GM21423 (cell line): ENCODE measurements around the gene PLP2.

Experiments
- ATAC-seq: cut with Tn5 transposase; IDR thresholded peaks from one replicate; pipeline ENCODE4 v1.9.1; 2021; ENCODE audit warnings: mild to moderate bottlenecking, moderate library complexity; ENCODE audit not compliant: unreplicated experiment

PLP2 gene

GRCh38 chrX:49186125-49187027, 14.7 kb downstream of the PLP2 start, which contains the start of gene PRICKLE3:
PRICKLE3 (minus strand) TSS chrX:49186373; CDS start chrX:49186297, 76 bp downstream.
- ATAC-seq: no peak

- ATAC-seq: no peak
Observed at GRCh38 chrX:49187028-49187394, 15.3 kb downstream of the PLP2 start.

GRCh38 chrX:49187526-49187925, 15.8 kb downstream of the PLP2 start:
- ATAC-seq: no peak

DNA sequence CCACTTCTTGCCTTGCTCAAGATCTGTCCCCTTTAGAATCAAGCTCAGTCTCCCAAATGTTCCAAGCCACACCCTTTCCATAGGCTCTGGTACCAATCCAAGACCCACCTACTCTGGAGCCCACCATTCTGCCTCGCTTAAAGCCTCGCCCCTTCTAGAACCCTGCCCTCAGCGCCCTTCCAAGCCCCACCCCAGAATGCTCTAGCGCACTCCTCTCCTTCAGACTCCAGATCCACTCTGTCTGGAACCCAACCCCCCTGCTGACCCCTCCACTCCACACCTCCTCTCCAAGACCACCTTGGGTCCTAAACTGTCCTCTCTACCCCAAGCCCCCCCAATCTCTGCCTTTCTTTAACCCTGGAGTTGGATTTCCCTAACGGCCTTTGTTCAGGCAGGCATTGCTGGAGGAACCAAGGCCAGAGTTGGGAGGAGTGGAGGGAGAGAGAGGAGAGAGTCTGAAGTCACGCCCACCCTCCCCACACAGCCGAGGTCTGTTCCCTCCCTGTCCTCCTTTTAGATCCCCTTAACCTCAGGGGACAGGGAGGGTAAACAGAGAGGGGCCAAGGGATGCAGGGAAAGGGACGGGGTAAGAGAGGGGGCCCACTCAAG, 16.9 kb downstream of the PLP2 start:
- no peak for ATAC-seq

GRCh38 chrX:49189606-49190005, 17.9 kb downstream of the PLP2 start:
- no peak for ATAC-seq

DNA sequence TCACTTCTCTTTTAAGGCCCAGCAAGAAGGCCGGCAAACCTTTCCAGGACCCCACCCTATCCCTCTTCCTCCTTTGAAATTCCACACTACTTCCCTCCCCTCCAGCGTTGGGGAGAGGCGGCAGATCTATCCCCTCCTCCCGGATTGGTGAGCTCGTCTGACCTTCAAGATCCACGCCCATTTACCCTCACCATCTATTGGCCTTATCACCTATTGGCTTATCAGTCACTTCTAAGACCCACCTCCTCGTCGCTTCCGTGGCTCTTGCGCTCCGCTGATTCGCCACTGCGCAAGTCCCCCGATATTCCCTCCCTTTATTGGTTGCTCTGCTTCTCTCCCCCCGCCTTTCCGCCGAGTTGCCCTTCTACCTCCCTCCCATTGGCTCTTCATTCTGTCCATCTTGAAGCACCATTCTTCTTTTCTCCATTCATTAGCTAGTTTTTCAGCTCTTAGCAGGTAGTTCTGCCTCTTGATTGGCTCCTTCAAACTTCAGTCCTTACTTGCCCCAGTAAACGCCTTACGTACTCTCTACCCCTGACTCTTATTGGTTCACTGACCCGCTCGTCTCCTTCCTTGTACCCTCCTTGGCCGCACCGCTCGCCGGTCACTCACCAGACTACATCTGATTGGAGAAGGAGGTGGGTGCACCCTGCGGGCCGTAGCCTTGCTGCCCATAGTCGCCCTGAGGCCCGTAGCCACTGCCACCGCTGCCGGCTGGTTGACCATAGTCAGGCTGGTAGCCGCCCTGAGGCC, 19.3 kb downstream of the PLP2 start:
- ATAC-seq: peak; percentile 89

- no peak for ATAC-seq
Observed at GRCh38 chrX:49191574-49192011, 19.9 kb downstream of the PLP2 start.

- no peak for ATAC-seq
Observed at GRCh38 chrX:49192722-49193328, 21.1 kb downstream of the PLP2 start.

DNA sequence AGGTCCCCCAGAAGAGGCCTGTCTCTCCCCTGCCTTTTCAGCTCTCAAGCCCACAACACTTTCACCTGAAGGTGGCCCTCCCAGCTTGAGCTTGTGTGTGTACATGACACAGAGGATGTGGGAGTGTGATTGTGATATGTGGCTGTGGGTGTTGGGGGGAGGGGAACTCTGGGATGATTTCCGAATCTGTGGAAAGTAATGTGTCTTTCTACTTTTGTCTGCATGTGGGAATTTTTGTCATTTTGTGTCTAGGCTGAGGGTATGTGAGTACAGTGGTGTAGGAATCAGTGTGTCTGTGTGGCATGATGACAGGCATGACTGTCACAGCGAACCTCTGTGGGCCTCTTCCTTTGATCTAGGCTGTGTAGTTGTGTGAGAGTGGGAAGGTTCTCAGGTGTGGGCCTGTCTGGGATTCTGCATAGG, 21.9 kb downstream of the PLP2 start:
- ATAC-seq: no peak

GRCh38 chrX:49197543-49198087, 25.9 kb downstream of the PLP2 start:
- ATAC-seq: no peak

GRCh38 chrX:49198540-49199314, 27.0 kb downstream of the PLP2 start:
- ATAC-seq: no peak

GRCh38 chrX:49199315-49199595, 27.6 kb downstream of the PLP2 start:
- ATAC-seq: no peak

- peak; percentile 98 for ATAC-seq
Observed at GRCh38 chrX:49199906-49200771, 28.4 kb downstream of the PLP2 start, which contains the start of gene SYP. SYP (minus strand) TSS chrX:49200193; CDS start chrX:49200186, 7 bp downstream.

- no peak for ATAC-seq
Observed at GRCh38 chrX:49202022-49202421, 30.3 kb downstream of the PLP2 start.

- ATAC-seq: no peak
Observed at GRCh38 chrX:49203536-49203935, 31.8 kb downstream of the PLP2 start.

DNA sequence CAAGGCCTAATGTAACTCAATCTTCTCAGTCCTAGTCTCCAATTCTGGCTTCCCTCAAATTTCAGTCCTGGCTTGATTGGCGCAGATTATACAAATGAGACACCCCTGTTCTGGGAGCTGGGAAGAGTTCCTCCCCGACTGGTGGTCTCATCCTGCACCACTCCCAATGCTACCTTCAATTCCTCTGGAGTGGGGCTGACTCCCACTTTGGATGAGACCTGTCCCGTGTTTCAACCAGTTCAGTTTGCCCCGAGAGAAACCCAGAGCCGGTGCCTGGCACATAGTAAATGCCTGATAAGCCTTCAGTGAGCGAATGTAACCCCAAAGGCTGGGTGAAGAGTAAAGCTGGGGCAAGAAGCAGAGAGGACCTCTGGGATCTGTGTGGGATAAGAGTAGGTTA, 32.3 kb downstream of the PLP2 start:
- no peak for ATAC-seq

DNA sequence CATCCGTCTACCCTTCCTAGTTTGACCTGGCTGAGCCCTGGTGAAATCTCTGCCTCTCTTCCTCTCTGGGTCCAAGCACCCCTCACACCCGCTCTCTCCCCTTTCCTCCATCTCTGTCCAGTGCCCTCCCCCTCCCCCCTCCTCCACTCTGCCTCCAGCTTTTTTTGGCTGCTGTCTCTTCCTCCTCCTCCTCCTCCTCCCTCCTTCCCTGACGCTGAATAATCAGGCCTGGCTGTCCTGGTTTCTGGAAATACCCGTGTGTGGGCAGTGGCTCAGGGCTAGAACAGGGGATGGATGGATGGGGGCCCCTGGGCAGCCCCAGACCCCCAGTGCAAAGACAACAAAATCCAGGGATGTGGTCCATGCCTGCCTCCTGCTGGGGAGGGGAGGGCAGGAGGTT, 33.0 kb downstream of the PLP2 start:
- no peak for ATAC-seq

- ATAC-seq: no peak
Observed at GRCh38 chrX:49205443-49205842, 33.7 kb downstream of the PLP2 start.

- no peak for ATAC-seq
Observed at GRCh38 chrX:49206543-49206942, 34.8 kb downstream of the PLP2 start.
